GM18870 (cell line): Measurements from ENCODE around the gene ARSA.
"Not testable (repeated sequence)": the region's sequence is repeated elsewhere in the genome, so short reads cannot be mapped to it uniquely, and the experiment has no call there.

Experiments
- ATAC-seq: cut with Tn5 transposase; IDR thresholded peaks from one replicate; pipeline ENCODE4 v1.9.1; 2021; ENCODE audit warnings: moderate library complexity; ENCODE audit not compliant: unreplicated experiment

Gene ARSA

DNA sequence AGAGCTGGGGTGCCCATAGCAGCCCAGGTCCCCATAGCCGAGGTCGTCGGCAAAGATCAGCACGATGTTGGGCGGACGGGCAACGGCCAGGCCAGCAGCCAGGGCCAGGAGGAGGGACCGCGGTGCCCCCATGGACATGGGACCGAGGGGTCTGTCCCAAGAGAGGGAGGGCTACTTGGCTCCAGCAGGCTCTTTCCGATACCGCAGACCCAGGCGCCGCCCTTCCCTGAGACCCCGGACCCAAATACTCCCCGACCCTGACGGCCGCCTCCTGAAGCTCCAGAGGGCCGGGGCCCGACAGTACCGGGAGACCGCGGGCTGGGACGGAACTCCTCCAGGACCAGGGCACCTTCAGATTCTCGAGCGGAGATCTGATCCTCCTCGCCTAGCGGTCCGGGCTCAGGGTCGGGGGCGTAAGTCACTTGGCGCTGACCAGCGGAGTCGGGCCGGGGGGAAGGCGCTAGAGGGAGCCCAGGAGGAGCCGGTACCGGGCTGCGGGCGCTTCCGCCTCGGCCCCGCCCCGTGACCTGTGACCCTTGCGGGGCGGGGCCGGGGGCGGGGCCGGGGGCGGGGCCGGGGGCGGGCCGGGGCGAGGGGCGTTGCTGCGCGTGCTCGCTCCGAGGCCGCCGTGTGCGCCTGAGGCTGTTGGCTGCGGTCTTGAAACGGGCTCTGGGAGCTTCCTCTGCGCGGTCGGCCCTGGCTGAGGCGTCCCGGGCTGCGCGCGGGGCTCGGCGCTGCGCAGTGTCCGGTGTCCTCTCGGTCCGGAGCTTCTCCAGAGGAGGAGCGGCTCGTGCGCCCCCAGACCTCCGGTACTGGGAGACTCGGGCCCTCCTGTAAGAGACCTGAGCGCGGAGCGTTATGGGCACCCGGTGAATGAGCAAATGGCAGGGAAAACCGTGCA, at the start of gene ARSA:
Gene ARSA (minus strand): TSS at position 511 of the 901 bp plus-strand sequence. CDS start 373 bp downstream, at position 138.
- ATAC-seq = no peak

- no peak for ATAC-seq
These were observed 48.9 kb upstream of the ARSA start for GRCh38 chr22:50676661-50677492.

DNA sequence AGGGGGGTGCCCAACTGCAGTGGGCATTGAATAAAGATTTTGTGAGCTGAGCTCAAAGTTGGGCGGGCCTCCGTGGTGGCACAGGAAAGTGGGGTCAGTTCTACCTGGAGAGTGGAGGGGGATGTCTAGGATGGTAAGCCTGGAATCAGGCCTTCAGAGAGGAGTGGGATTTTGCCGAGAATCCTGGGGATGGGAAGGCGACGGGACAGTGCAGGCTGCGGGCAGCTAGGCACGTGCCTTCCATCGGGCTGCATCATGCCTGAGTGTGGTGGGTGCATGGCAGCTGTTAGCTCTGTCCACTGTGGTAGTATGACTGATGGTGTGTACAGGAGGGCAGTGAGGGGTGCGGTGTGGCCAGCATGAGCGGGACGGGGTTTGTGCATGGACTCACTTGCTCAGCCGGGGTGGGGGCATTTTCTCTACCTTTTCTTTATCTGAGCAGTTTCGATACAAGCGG, 48.3 kb upstream of the ARSA start:
- no peak for ATAC-seq

DNA sequence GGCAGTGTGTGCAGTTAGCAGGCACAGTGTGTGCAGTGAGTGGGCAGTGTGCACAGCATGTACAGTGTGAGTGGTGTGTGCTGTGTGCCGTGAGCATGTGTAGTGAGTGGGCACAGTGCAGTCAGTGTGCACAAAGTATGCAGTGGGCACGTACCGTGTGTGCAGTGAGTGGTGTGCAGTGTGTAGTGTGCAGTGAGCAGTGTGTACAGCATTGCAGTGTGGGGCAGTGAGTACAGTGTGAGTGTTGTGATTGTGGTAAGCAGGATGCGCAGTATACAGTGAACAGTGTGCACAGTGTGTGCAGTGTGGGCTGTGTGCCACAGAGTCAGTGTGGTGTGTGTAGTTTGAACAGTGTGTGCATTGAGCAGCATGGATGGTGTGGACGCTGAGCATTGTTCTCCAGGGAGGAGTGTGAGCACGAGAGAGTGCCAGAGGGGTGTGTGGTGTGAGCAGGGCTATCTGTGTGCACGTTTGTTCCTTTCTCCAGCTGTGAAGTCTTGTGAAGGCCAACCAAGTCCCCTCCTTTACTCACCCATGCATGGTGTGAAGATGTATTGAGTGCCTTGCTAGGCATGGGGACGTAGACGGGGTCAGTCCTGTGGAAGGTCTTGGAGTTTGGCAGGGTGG, 47.7 kb upstream of the ARSA start:
- no peak for ATAC-seq

DNA sequence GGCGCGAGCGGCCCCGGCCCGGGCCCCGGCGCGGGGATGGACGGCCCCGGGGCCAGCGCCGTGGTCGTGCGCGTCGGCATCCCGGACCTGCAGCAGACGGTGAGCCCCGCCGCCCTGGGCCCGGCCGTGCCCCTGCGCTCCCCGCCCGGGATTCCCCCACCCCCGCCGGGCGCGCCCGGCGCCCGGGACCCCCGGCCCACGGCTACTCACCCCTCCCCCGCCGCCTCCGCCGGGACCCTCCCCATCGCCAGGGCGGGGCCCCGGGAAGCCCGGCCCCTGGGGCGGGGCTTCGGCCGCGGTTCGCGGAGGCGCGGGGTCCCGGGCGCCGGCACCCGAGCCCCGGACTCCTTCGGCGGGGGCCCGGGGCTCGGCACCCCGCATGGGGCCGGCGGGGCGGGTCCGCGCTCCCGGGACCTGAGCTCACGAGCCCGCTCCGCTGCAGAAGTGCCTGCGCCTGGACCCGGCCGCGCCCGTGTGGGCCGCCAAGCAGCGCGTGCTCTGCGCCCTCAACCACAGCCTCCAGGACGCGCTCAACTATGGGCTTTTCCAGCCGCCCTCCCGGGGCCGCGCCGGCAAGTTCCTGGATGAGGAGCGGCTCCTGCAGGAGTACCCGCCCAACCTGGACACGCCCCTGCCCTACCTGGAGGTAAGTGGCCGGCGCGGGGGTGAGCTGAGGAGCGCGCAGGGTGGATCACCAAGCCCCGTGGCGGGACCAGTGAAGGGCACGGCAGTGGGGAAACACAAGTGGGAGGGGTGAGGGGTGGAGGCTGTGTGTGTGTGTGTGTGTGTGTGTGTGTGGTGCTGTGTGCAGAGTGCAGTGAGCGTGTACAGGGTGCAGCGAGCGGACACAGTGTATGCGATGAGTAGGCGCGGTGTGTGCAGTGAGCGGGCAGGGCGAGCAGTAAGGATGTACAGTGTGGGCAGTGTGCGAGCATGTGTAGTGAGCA, 46.9 kb upstream of the ARSA start:
- ATAC-seq = no peak

DNA sequence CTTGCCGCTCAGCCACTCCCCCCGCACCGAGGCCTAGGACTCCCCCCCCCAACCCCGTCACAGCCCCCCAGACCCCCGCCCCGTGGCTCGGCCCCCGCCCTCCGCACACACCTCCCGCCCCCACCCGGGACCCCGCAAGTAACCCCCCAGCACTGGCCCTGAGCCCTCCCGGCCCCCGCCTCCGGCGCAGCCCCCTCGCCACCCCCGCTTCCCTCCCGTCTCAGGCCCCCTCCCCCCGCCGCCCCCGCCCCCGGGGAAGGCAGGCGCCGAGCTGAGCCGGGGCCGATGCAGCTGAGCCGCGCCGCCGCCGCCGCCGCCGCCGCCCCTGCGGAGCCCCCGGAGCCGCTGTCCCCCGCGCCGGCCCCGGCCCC, 46.2 kb upstream of the ARSA start:
- no peak for ATAC-seq

- ATAC-seq = no peak
These were observed 45.5 kb upstream of the ARSA start for GRCh38 chr22:50673231-50674129.

DNA sequence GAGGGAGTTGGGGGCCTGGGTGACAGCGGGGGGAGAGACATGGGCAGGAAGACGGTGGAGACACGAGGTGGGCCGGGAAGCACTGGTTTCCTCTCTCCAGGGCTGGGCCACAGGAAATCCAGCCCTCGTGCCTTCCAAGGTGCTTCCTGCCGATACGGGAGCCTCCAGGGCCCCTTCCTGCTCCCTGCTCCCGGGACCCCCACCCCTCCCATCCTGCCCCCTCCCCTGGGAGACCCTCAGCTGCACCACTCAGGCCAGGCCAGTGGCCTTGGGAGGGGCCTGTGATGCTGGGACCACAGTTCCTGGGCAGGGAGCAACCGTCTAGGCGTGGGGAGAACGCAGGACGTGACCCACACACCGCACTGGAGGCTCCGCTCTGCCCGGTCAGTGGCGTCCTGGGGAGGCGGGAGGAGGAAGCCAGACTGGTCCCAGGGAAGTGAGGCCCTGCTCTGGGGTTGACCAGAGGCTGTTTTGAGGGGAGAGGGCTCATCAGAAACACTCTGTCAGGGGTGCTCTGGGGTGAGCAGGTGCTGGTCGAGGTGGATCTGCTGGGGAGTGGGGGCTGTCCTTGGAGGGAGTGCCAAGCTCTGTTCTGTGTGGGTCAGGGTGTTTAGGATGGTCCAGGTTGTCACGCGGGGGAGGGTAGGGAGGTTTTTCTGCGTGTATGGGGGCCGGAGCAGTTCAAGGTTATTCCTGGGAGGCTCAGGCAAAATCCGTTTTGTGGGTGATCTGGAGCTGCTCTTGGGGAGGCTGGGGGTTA, 44.7 kb upstream of the ARSA start, which contains the start of gene SHANK3:
Gene SHANK3 (plus strand): TSS at position 353 of the 760 bp plus-strand sequence.
- no peak for ATAC-seq

DNA sequence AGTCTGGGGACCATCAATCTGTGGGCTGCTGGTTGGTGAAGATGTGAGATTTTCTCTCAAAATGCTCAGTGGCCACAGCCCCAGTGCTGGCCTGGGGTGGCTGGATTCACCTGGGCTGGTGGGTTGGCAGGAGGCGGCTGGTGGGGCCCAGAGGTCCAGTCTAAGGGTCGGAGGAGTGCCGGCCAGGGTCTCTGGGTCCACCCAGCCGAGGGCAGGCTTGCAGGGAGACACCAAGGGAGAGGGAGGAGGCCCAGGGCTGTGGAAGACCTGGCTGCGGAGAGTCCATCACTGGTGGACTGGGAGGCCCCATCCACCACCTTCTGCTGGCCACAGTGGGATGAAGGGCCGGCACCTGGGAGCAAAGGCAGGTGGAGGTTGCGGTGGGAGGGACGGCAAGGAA, 44.1 kb upstream of the ARSA start:
- no peak for ATAC-seq

- ATAC-seq = no peak
These were observed 43.7 kb upstream of the ARSA start for GRCh38 chr22:50671641-50672040.

DNA sequence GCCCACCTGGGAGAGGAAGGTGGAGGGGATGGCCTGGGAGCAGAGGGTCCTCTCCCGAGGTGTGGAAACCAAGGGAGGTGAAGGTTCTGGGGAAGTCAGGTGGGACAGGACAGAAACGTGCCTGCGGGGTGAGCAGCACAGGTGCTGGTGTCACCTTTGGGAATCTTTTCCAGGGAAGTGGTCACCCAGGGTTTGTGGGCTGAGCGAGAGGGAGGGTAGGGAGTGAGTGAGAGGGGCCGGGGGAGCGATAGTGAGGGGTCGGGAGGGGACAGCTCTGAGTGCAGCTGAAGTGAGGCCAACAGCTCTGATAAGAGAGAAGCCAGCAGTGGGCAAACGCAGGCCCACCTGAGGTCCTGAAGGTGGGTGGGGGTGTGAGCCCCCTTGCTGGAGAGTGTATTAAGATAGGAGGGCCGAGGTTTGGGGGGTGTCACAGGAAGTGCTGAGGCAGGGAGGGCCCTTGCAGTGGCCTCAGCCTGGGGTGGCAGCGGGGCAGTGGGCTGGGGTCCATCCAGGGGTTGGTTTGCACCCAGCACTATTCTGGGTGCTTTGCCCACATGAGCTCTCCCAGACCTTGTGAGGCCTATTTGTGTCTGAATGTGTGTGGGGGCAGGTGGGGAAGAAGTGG, 43.1 kb upstream of the ARSA start:
- no peak for ATAC-seq

- ATAC-seq = no peak
These were observed 42.6 kb upstream of the ARSA start for GRCh38 chr22:50670513-50670912.

DNA sequence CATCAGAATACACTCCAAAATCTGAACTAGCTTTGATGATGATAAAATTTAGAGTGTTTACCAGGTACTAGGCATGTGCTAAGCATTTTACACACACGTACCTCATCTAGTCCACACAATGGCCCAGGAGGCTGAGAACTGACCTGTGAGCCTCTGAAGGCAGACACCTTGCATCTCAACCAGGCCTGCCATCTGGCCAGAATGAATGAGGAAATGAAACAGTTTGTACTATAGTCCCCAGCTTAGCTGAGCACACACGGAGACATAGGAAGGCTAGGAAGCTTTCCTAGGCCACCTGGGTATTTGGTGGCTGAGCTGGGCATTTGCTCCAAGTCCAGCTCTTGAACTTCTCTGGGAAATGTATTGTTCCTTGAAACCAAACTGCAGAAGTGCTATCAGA, 37.8 kb upstream of the ARSA start:
- ATAC-seq = no peak

DNA sequence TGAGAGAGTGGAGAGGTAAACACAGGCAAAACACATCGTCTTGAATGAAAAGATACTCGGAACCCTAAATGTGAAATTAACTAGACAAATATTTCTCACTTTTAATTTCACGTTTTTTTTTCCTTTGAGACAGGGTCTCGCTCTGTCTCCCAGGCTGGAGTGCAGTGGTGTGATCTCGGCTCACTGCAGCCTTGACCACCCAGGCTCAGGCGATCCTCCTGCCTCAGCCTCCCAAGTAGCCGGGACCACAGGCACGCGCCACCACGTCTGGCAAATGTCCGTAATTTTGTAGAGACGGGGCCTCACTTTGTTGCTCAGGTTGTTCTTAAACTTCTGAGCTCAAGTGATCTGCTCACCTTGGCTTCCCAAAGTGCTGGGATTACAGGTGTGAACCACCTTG, 37.3 kb upstream of the ARSA start:
- no peak for ATAC-seq

DNA sequence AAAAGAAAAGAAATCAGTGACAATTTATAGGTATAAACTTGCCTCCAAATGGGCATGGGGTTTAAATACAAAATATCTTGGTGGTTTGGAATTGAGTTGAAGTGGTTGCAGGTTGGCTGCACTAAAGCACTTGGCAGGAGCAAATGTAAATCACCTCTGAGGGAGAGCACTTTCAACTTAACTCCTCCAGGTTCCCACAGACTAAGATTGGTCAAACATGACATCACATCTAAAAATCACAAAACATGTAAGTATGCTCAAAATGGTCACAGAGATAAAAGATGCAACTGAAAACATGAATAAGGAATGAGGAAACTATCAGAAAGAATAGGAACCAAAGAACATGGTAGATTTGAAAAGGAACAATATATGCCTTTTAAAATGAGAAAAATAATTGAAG, 32.4 kb upstream of the ARSA start:
- no peak for ATAC-seq

DNA sequence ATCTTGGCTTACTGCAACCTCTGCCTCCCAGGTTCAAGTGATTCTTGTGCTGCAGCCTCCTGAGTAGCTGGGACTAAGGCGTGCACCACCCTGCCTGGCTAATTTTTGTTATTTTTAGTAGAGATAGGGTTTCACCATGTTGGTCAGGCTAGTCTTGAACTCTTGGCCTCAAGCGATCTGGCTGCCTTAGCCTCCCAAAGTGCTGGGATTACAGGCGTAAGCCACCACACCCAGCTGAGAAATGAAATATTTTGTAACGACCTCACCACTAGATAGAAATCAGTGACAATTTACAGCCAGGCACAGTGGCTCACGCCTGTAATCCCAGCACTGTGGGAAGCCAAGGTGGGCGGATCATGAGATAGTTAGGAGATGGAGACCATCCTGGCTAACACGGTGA, 31.8 kb upstream of the ARSA start:
- not testable (repeated sequence) for ATAC-seq

DNA sequence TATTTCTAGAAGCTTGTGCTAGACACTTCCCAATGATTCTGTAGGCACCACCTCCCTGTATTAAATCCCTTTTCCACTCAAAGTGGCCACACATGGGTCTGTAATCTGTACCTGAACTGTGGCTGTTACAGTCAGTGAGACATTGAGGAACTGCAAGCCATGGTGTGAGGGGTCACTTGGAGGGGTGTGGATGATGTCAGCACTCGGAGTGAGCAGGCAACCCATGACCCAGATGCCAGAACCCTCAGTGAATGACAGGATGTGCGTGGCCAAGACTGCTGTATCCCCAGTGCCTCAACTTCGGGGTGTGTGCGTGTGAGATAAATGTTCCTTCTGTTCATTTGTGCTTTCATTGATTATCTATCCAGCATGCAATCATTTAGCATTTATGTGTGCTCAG, 30.0 kb upstream of the ARSA start:
- ATAC-seq = no peak
